NCI-H1694 (cell line): ENCODE data around the gene DESI2.

ENCODE experiments used
- DNase-seq: peaks from one replicate; lab custom pipeline; 2025; lab: John Stamatoyannopoulos, UW

Gene DESI2

GRCh38 chr1:244755673-244756072 lies 102.7 kb downstream of the DESI2 start:
- no peak for DNase-seq

GRCh38 chr1:244757091-244757939 lies 104.4 kb downstream of the DESI2 start:
- no peak for DNase-seq
